Fibroblast of the aortic adventitia (primary cell): Measurements from ENCODE around the gene UCHL1. TPM values are rescaled to one million over a fixed set of nuclear protein-coding genes. Genes with fewer than 3 reads are reported as not detected.

Experiments
- DNase-seq: peaks from one replicate; pipeline ENCODE4 v3.0.0-alpha.2; 2010; ENCODE audit warnings: low read depth
- H3K4me3 ChIP-seq: 2 replicates; pipeline ENCODE4 v1.5.1; 2011; ENCODE audit warnings: low read depth, mild to moderate bottlenecking, control low read depth, low read length, moderate library complexity
- CTCF ChIP-seq: IDR thresholded peaks from 2 replicates; pipeline ENCODE4 v1.5.1; 2011; ENCODE audit warnings: mild to moderate bottlenecking, low read length, control low read depth, inconsistent platforms; ENCODE audit not compliant: insufficient read depth
- total RNA-seq: library from RNA; depleted of rRNA; stranded (reverse); fragments of >200 nt; gene quantifications from 2 replicates; pipeline ENCODE4 v1.2.3, GENCODE V29; 2012; ENCODE audit warnings: low replicate concordance

Gene UCHL1
- total RNA-seq, 1 donor, result 765 TPM

GRCh38 chr4:41285864-41286235 is 29.1 kb downstream of the UCHL1 start:
- H3K4me3 ChIP-seq, result no peak overlapping the region
- no peak for DNase-seq
- no peak for TF ChIP-seq CTCF

- peak; percentile 7 for DNase-seq
- TF ChIP-seq CTCF, result no peak
- no peak overlapping the region for H3K4me3 ChIP-seq
These were observed 30.3 kb downstream of the UCHL1 start for GRCh38 chr4:41287005-41287404.

GRCh38 chr4:41287852-41288251 is 31.1 kb downstream of the UCHL1 start:
- DNase-seq, result no peak
- H3K4me3 ChIP-seq, result no peak overlapping the region
- TF ChIP-seq CTCF, result no peak

GRCh38 chr4:41288254-41288653 is 31.5 kb downstream of the UCHL1 start:
- H3K4me3 ChIP-seq, result no peak overlapping the region
- DNase-seq, result no peak
- no peak for TF ChIP-seq CTCF

GRCh38 chr4:41290479-41290878 is 33.8 kb downstream of the UCHL1 start:
- DNase-seq, result no peak
- H3K4me3 ChIP-seq, result no peak overlapping the region
- TF ChIP-seq CTCF, result no peak

- DNase-seq, result no peak
- H3K4me3 ChIP-seq, result no peak overlapping the region
- no peak for TF ChIP-seq CTCF
These were observed 37.8 kb downstream of the UCHL1 start for GRCh38 chr4:41294445-41295062.

- no peak overlapping the region for H3K4me3 ChIP-seq
- DNase-seq, result no peak
- no peak for TF ChIP-seq CTCF
These were observed 40.3 kb downstream of the UCHL1 start for GRCh38 chr4:41296995-41297394.
